Stimulated activated naive CD4-positive, alpha-beta T cell (primary cell): ENCODE data around the gene TMEM86A.

Experiments used
- DNase-seq, 6 experiments: peaks; one replicate each; lab custom pipeline; 2025; lab: John Stamatoyannopoulos, UW

The TMEM86A gene

GRCh38 chr11:18726040-18726439 lies 27.5 kb downstream of the TMEM86A start, which contains the start of gene IGSF22:
IGSF22 (minus strand) TSS chr11:18726188; CDS start chr11:18724236, 1,952 bp downstream.
- DNase-seq, result no peak

GRCh38 chr11:18727479-18728236 lies 29.1 kb downstream of the TMEM86A start:
- peak; percentile 21 to 64 (median 36) for DNase-seq

GRCh38 chr11:18728658-18729057 lies 30.1 kb downstream of the TMEM86A start:
- no peak for DNase-seq

GRCh38 chr11:18729426-18729825 lies 30.8 kb downstream of the TMEM86A start:
- no peak for DNase-seq

DNA sequence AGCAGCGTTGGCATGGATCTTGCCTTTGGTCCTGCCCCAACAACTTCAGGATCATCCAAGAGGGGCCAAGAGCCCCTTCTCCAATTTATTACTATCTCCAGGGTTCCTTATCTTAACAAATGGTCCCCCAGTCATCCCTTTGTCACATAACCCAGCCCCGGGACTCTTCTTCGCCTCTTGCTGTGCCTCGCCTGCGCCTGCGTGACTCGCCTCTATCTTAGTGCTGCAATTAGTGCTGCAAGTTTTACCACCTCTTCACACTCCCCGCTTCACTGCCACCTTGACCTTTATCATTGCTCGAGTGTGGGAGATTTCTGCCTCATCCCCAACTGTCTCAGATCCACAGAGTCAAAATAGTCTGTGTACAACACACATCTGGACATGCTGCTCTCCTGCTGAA lies 31.4 kb downstream of the TMEM86A start:
- no peak for DNase-seq

DNA sequence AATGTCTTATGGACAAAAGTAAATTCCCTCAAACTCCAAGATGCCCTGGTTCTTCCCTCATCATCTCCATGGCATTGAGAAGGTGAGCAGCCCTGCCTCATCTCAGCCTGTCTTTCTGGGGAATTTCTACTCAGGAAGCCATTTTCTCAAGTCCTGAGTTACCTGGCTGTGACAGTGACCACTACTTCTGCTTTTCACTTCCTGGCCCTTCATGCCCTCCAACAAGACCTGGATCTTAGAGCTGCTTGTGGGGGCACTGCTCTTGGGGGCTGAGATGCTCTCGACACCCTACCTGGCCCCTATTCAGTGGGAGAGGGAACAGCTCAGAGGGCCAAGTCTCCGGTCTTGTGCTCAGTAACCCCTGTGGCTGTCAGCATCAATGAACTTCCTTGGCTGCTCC lies 32.9 kb downstream of the TMEM86A start:
- no peak for DNase-seq

GRCh38 chr11:18731949-18732821 lies 33.6 kb downstream of the TMEM86A start:
- peak; percentile 38 to 76 (median 60) for DNase-seq

- no peak for DNase-seq
Observed at GRCh38 chr11:18733202-18733601, 34.6 kb downstream of the TMEM86A start.

GRCh38 chr11:18736590-18737148 lies 38.1 kb downstream of the TMEM86A start:
- DNase-seq, result no peak

GRCh38 chr11:18737642-18738041 lies 39.1 kb downstream of the TMEM86A start:
- DNase-seq, result no peak

GRCh38 chr11:18739685-18740084 lies 41.1 kb downstream of the TMEM86A start:
- DNase-seq, result no peak

DNA sequence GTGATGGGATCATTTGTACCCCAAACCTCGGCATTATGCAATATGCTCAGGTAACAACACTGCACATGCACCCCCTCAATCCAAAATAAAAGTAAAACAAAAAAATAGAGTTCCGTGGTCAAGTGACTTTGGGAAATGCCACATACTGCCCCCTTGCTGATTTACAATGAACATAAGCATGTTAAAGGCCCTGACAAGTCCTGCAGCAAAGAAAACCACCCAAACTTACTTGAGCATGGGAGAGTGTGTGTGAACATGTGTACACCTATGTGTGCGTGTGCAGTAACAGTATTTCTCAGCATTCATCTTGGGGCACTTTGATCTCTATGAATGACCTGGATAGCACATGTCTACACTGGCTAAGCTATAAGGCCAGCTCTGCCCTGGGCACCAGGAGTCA lies 43.2 kb downstream of the TMEM86A start:
- DNase-seq, result no peak

DNA sequence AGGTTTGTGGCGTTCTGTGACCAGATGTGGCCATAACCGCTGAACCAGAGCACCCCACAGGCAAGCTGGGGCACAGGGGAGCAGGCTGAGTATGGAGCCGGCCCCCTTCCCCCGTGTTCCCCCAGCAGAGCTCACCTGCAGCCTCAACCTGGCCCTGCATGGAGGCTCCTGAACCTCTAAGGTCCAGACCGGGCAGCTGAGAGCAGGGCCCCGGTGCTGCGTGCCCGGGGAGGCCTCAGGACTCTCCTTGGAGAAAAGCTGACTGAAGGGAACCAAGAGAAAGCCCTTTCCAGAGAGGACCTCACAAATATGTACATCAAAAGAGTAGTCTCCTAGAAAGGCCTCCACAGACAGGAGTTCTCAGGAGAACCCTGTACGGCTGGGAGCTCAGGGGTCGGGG lies 44.8 kb downstream of the TMEM86A start:
- DNase-seq, result no peak

DNA sequence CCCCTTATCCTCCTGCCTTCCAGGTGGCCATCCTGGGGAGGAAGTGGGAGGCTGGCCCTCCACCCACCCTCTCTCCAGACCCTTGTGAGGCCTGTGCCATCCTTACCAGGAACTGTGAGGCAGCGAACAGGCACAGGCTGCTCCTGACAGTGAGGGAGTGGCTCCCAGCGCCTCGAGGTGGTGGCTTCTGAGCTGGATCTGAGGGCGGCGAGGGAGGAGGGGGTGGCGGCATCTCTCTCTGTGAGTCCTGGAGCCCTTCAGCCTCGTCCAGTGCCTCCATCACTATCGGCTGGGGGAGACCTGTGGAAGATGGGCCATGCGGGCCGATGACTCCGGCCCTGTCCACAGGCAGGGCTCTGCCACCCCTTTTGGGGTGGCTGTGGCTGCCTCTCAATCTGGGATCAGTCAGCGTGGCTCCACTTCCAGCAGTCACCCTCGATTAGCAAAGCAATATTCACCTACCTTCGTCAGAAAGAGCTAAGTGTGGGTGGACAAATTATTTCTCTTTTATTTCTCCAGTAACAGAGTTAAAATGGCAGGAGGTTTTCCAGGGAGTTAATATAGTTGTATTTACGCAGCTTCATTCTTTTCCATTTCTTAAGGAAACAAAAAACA lies 45.4 kb downstream of the TMEM86A start:
- DNase-seq, result no peak

GRCh38 chr11:18745251-18745650 lies 46.7 kb downstream of the TMEM86A start:
- no peak for DNase-seq

- peak in 4 of 6 experiments; percentile 42 to 99 (median 98) for DNase-seq
Observed at GRCh38 chr11:18748766-18749365, 50.3 kb downstream of the TMEM86A start.

DNA sequence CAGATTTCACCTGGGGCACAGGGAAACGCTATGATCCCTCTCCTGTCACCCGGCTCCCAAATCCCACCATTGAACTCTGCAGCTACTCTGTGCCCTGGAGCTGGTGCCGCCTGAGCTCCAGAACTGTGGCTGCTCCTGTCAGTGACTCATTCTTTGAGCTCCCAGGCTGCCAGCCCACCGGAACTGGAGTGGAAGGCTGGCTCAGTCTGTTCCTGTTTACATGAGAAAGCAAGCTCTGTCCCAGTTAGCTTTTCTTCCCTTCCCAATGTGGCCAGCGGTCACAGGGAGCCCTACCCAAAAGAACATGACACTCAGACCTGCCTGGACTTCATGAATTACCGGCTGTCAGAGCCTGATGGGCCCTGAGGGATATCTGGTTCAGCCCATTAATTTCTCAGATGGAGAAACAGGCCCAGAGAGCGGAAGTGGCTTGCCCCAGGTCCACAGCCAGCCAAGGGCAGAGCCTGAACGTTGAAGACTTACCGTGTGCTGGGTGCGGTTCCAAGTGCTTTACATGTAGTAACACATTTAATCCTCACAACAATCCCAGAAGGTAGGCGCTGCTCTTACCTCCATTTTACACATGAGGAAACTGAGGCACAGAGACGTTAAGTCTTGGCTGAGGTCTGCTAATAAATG lies 51.2 kb downstream of the TMEM86A start:
- no peak for DNase-seq

DNA sequence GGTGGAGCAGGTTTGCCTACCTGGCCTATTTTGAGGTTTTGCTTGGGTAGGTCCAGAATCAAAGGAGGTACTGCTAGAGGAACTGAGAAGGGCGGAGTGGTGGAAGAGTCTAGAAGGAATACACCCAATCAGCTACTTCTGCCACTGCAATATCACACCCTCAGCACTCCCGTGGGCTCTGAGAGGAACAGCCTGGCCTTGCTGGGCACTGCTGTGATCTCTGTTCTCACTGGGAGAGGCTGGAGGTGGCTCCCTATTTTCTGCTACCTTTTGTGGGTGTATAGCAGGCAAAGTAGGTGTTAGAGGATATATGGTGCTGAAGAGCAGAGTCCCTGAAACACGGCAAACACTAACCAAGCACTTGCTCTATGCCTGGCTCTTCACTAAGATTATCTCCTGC lies 52.4 kb downstream of the TMEM86A start:
- DNase-seq, result no peak

GRCh38 chr11:18752502-18752901 lies 53.9 kb downstream of the TMEM86A start:
- no peak for DNase-seq

DNA sequence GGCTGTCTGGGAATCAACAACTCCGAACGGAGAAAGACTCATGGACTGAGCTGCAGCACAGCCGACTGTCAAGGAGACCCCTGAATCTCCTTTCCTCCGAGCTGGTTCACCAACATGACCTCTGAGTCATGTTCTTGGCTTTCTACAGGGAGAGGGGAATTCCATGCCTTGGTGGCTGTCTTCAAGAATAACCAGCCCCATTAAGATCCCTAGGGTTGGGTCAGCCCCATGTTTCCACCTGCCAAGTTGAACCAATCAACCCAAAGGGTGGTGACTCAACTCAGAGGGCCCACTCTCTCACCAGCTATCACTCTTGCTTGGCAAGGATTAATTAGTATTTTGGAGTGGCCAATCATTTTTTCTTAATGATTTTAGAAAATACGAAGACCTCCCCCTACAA lies 55.7 kb downstream of the TMEM86A start:
- no peak for DNase-seq
